Stimulated activated CD4-positive, alpha-beta T cell treated with anti-CD3 and anti-CD28 coated beads, Interleukin-1b, Interleukin-23, amount 100 ng/mL, for 24 hours (primary cell): ENCODE results near the gene DOC2B.
A peak's percentile ranks its signal among the peaks of the same experiment; 100 is the strongest.
"Not testable (repeated sequence)": the region's sequence is repeated elsewhere in the genome, so short reads cannot be mapped to it uniquely, and the experiment has no call there.

ENCODE experiments used
- DNase-seq, 4 experiments: peaks; one replicate each; pipeline ENCODE4 v3.0.0-alpha.2; 2020; ENCODE audit warnings: low read depth in 4 of 4, low spot score in 1 of 4

DOC2B gene

GRCh38 chr17:181245-182049 is at the start of gene DOC2B:
Gene DOC2B, minus strand, starts transcription at chr17:181650. Its CDS starts 171 bp downstream, at chr17:181479.
- peak in 2 of 4 experiments; percentile 5 to 20 for DNase-seq

- no peak for DNase-seq
Measured at GRCh38 chr17:230395-230770, 48.9 kb upstream of the DOC2B start.

GRCh38 chr17:229709-230394 is 48.4 kb upstream of the DOC2B start:
- DNase-seq: no peak

- no peak for DNase-seq
Measured at GRCh38 chr17:228951-229708, 47.7 kb upstream of the DOC2B start.

GRCh38 chr17:227946-228615 is 46.6 kb upstream of the DOC2B start:
- no peak for DNase-seq

GRCh38 chr17:227078-227945 is 45.9 kb upstream of the DOC2B start:
- no peak for DNase-seq

GRCh38 chr17:226108-227077 is 44.9 kb upstream of the DOC2B start:
- DNase-seq: no peak

GRCh38 chr17:225551-225950 is 44.1 kb upstream of the DOC2B start:
- no peak for DNase-seq

- not testable (repeated sequence) for DNase-seq
Measured at GRCh38 chr17:224576-224975, 43.1 kb upstream of the DOC2B start.

GRCh38 chr17:223723-224471 is 42.4 kb upstream of the DOC2B start:
- DNase-seq: no peak

- DNase-seq: no peak
Measured at GRCh38 chr17:222172-222571, 40.7 kb upstream of the DOC2B start.

GRCh38 chr17:219696-220095 is 38.2 kb upstream of the DOC2B start:
- no peak for DNase-seq

- no peak for DNase-seq
Measured at GRCh38 chr17:218432-219110, 37.1 kb upstream of the DOC2B start.

- no peak for DNase-seq
Measured at GRCh38 chr17:216625-217024, 35.2 kb upstream of the DOC2B start.

- not testable (repeated sequence) for DNase-seq
Measured at GRCh38 chr17:215563-216478, 34.4 kb upstream of the DOC2B start.

- no peak for DNase-seq
Measured at GRCh38 chr17:214881-215331, 33.5 kb upstream of the DOC2B start.
